Neuronal stem cell (in vitro differentiated cells): ENCODE data around the gene TPSD1.

ENCODE experiments used
- DNase-seq: peaks from one replicate; pipeline ENCODE4 v3.0.0-alpha.2; 2013; ENCODE audit warnings: low spot score
- H2AFZ ChIP-seq: one replicate; pipeline ENCODE4 v1.6.1; 2013; ENCODE audit warnings: mild to moderate bottlenecking, low read length, inconsistent platforms
- H2AK5ac ChIP-seq: 2 replicates; pipeline ENCODE4 v1.6.1; 2013; ENCODE audit warnings: low read depth, mild to moderate bottlenecking, inconsistent platforms, low read length, moderate library complexity, mixed read lengths
- H2BK120ac ChIP-seq: 2 replicates; pipeline ENCODE4 v1.6.1; 2013; ENCODE audit warnings: low read depth, mild to moderate bottlenecking, inconsistent platforms, low read length, moderate library complexity, mixed read lengths
- H2BK12ac ChIP-seq: one replicate; pipeline ENCODE4 v1.6.1; 2013; ENCODE audit warnings: low read length, inconsistent platforms
- H2BK15ac ChIP-seq: 2 replicates; pipeline ENCODE4 v1.6.1; 2013; ENCODE audit warnings: mild to moderate bottlenecking, low read length, inconsistent platforms, mixed read lengths
- H2BK5ac ChIP-seq: one replicate; pipeline ENCODE4 v1.6.1; 2013; ENCODE audit warnings: inconsistent platforms, mild to moderate bottlenecking, low read length, moderate library complexity
- H3K14ac ChIP-seq: one replicate; pipeline ENCODE4 v1.6.1; 2013; ENCODE audit warnings: low read length, inconsistent platforms
- H3K18ac ChIP-seq: 2 replicates; pipeline ENCODE4 v1.6.1; 2013; ENCODE audit warnings: low read length, inconsistent platforms
- H3K23ac ChIP-seq: 2 replicates; pipeline ENCODE4 v1.6.1; 2013; ENCODE audit warnings: low read depth, mild to moderate bottlenecking, mixed read lengths, low read length, inconsistent platforms; ENCODE audit not compliant: poor library complexity
- H3K27ac ChIP-seq: replicated peaks from 3 replicates; pipeline ENCODE4 v1.5.1; 2013; ENCODE audit warnings: low read length, inconsistent platforms
- H3K27me3 ChIP-seq, 3 experiments: 2 replicates each; pipeline ENCODE4 v1.6.1; 2013; ENCODE audit warnings: low read length in 3 of 3, mild to moderate bottlenecking in 2 of 3, inconsistent platforms in 1 of 3, low read depth in 1 of 3, mixed read lengths in 1 of 3, moderate library complexity in 1 of 3; ENCODE audit not compliant: control insufficient read depth in 3 of 3, insufficient read depth in 3 of 3
- H3K36me3 ChIP-seq, 2 donors: replicated peaks in 1 of 2; 2 replicates each; pipeline ENCODE4 v1.6.1; 2013; ENCODE audit warnings: low read length in 2 of 2; ENCODE audit not compliant: control insufficient read depth in 2 of 2, insufficient read depth in 2 of 2
- H3K4ac ChIP-seq: 2 replicates; pipeline ENCODE4 v1.6.1; 2013; ENCODE audit warnings: inconsistent platforms, mild to moderate bottlenecking, low read length, moderate library complexity
- H3K4me1 ChIP-seq, 2 donors: 1 replicate in 1 of 2; 2 replicates in 1 of 2; pipeline ENCODE4 v1.6.1; 2013; ENCODE audit warnings: low read length in 2 of 2, low read depth in 1 of 2; ENCODE audit not compliant: control insufficient read depth in 2 of 2, insufficient read depth in 1 of 2
- H3K4me2 ChIP-seq: one replicate; pipeline ENCODE4 v1.6.1; 2013; ENCODE audit warnings: mild to moderate bottlenecking, low read length, inconsistent platforms; ENCODE audit not compliant: insufficient read depth, poor library complexity, severe bottlenecking
- H3K4me3 ChIP-seq, 2 donors: 2 replicates each; pipeline ENCODE4 v1.5.1; 2013; ENCODE audit warnings: low read length in 2 of 2, mild to moderate bottlenecking in 2 of 2, inconsistent platforms in 1 of 2, moderate library complexity in 1 of 2
- H3K79me1 ChIP-seq: one replicate; pipeline ENCODE4 v1.6.1; 2013; ENCODE audit warnings: low read depth, mild to moderate bottlenecking, inconsistent platforms, low read length, moderate library complexity
- H3K9ac ChIP-seq: one replicate; pipeline ENCODE4 v1.6.1; 2013; ENCODE audit warnings: mild to moderate bottlenecking, low read depth, low read length, inconsistent platforms; ENCODE audit not compliant: poor library complexity
- H3K9me3 ChIP-seq, 2 donors: replicated peaks in 1 of 2; 2 replicates each; pipeline versions ENCODE3 to v1.6.1; 2013; ENCODE audit warnings: low read length in 2 of 2, mild to moderate bottlenecking in 2 of 2, inconsistent platforms in 1 of 2, low read depth in 1 of 2, mixed read lengths in 1 of 2, moderate library complexity in 1 of 2; ENCODE audit not compliant: control insufficient read depth in 2 of 2, insufficient read depth in 1 of 2
- H4K8ac ChIP-seq: one replicate; pipeline ENCODE4 v1.6.1; 2013; ENCODE audit warnings: low read depth, mild to moderate bottlenecking, inconsistent platforms, low read length, moderate library complexity
- H4K91ac ChIP-seq: one replicate; pipeline ENCODE4 v1.6.1; 2013; ENCODE audit warnings: low read length, low read depth, mild to moderate bottlenecking, inconsistent platforms; ENCODE audit not compliant: poor library complexity
- WGBS, 2 donors: extraction: QIAGEN DNeasy Blood & Tissue Kit; methylation state at CpG; one replicate each; pipeline ENCODE4 v1.1.7; 2013; ENCODE audit warnings: missing lambda C conversion rate in 2 of 2, mixed read lengths in 1 of 2; ENCODE audit not compliant: insufficient read length in 2 of 2, insufficient replicate concordance in 1 of 2; ENCODE audit errors: extremely low coverage in 2 of 2; 5-methylcytosine and 5-hydroxymethylcytosine counted together

The TPSD1 gene

GRCh38 chr16:1283296-1283695, 27.4 kb downstream of the TPSD1 start:
- WGBS, 2 donors: no CpG with 5 or more reads among the region's 17 CpGs
- no peak overlapping the region for H3K27ac ChIP-seq
- no peak overlapping the region for H2BK15ac ChIP-seq
- no peak overlapping the region for H3K9ac ChIP-seq
- no peak overlapping the region for H2BK120ac ChIP-seq
- H3K4me1 ChIP-seq: peaks cover 5 to 6% of the 10 kb centered on the region in 2 donors
- no peak overlapping the region for H2BK5ac ChIP-seq
- no peak overlapping the region for H3K18ac ChIP-seq
- no peaks in the 10 kb centered on the region for H3K9me3 ChIP-seq
- peaks cover 3% of the 10 kb centered on the region for H3K79me1 ChIP-seq
- H2AK5ac ChIP-seq: no peak overlapping the region
- H4K91ac ChIP-seq: no peak overlapping the region
- no peak overlapping the region for H3K23ac ChIP-seq
- no peak overlapping the region for H3K4me3 ChIP-seq
- H2AFZ ChIP-seq: no peak overlapping the region
- no peak overlapping the region for H3K14ac ChIP-seq
- H3K36me3 ChIP-seq: no peaks in the 10 kb centered on the region
- no peak overlapping the region for H4K8ac ChIP-seq
- peaks cover 0 to 70% (median 8%) of the 10 kb centered on the region in 3 experiments for H3K27me3 ChIP-seq
- no peak overlapping the region for H2BK12ac ChIP-seq
- H3K4me2 ChIP-seq: no peak overlapping the region
- H3K4ac ChIP-seq: no peak overlapping the region
- DNase-seq: no peak

GRCh38 chr16:1283996-1284616, 28.2 kb downstream of the TPSD1 start:
- no peak overlapping the region for H3K18ac ChIP-seq
- H3K27me3 ChIP-seq: peaks cover 0 to 75% (median 8%) of the 10 kb centered on the region in 3 experiments
- H3K79me1 ChIP-seq: peaks cover 2% of the 10 kb centered on the region
- H3K9me3 ChIP-seq: no peaks in the 10 kb centered on the region
- no peak overlapping the region for H2BK15ac ChIP-seq
- no peak overlapping the region for H3K14ac ChIP-seq
- DNase-seq: no peak
- no peak overlapping the region for H3K4ac ChIP-seq
- no peak overlapping the region for H2BK120ac ChIP-seq
- H4K91ac ChIP-seq: no peak overlapping the region
- no peak overlapping the region for H2BK5ac ChIP-seq
- no peak overlapping the region for H3K9ac ChIP-seq
- H3K4me2 ChIP-seq: no peak overlapping the region
- no peaks in the 10 kb centered on the region for H3K36me3 ChIP-seq
- no peak overlapping the region for H4K8ac ChIP-seq
- no CpG with 5 or more reads among the region's 16 CpGs for WGBS, 2 donors
- H2BK12ac ChIP-seq: no peak overlapping the region
- no peak overlapping the region for H3K23ac ChIP-seq
- H2AFZ ChIP-seq: no peak overlapping the region
- no peaks in the 10 kb centered on the region for H3K4me1 ChIP-seq
- no peak overlapping the region for H3K27ac ChIP-seq
- no peak overlapping the region for H3K4me3 ChIP-seq
- no peak overlapping the region for H2AK5ac ChIP-seq

- Histone ChIP-seq H3K4me1 (peaks cover 7 to 10% of the 10 kb centered on the region in 2 donors), H3K4me3 (no peak overlapping the region)
Observed at GRCh38 chr16:1285669-1286512, 30.0 kb downstream of the TPSD1 start.

GRCh38 chr16:1286513-1287094, 30.7 kb downstream of the TPSD1 start:
- Histone ChIP-seq H2BK15ac (peak overlapping the region; percentile 33), H2AK5ac (peak overlapping the region; percentile 75), H4K8ac (no peak overlapping the region), H3K4me3 (no peak overlapping the region), H3K27me3 (peaks cover 0 to 83% (median 19%) of the 10 kb centered on the region in 3 experiments), H3K27ac (no peak overlapping the region), H3K4ac (peak overlapping the region; percentile 2), H2BK5ac (no peak overlapping the region), H4K91ac (peak overlapping the region; percentile 43), H3K36me3 (no peaks in the 10 kb centered on the region), H3K4me1 (peaks cover 7 to 10% of the 10 kb centered on the region in 2 donors), H3K18ac (peak overlapping the region; percentile 35), H3K9ac (no peak overlapping the region), H2BK12ac (peak overlapping the region; percentile 46), H2BK120ac (no peak overlapping the region), H3K79me1 (no peaks in the 10 kb centered on the region), H3K14ac (no peak overlapping the region), H2AFZ (no peak overlapping the region), H3K23ac (no peak overlapping the region), H3K9me3 (no peaks in the 10 kb centered on the region), H3K4me2 (no peak overlapping the region)
- DNase-seq: no peak
- WGBS, 2 donors: no CpG with 5 or more reads among the region's 25 CpGs

More at GRCh38 chr16:1285669-1286512, 30.0 kb downstream of the TPSD1 start:
- Histone ChIP-seq H2BK120ac (peak overlapping the region; percentile 67), H3K79me1 (no peaks in the 10 kb centered on the region), H3K23ac (no peak overlapping the region), H3K4me2 (no peak overlapping the region), H3K9me3 (no peaks in the 10 kb centered on the region), H2BK12ac (no peak overlapping the region), H3K9ac (no peak overlapping the region), H3K27ac (no peak overlapping the region), H2AK5ac (peak overlapping the region; percentile 75), H3K36me3 (no peaks in the 10 kb centered on the region), H2AFZ (no peak overlapping the region), H3K4ac (peak overlapping the region; percentile 2), H4K91ac (no peak overlapping the region), H3K18ac (no peak overlapping the region), H3K27me3 (peaks cover 0 to 78% (median 19%) of the 10 kb centered on the region in 3 experiments), H2BK15ac (peak overlapping the region; percentile 26), H2BK5ac (peak overlapping the region; percentile 66), H4K8ac (no peak overlapping the region), H3K14ac (no peak overlapping the region)
- no peak for DNase-seq
- no CpG with 5 or more reads among the region's 38 CpGs for WGBS, 2 donors
